H9 (cell line): ENCODE measurements around the gene RNF141. TPM values are rescaled to one million over a fixed set of nuclear protein-coding genes. Genes with fewer than 3 reads are reported as not detected.

Experiments
- DNase-seq: peaks from one replicate; pipeline ENCODE4 v3.0.0-alpha.2; 2017
- H2AFZ ChIP-seq: one replicate; pipeline ENCODE4 v1.6.1; 2013; ENCODE audit warnings: mild to moderate bottlenecking, low read length, control low read depth, moderate library complexity
- H2AK5ac ChIP-seq: 2 replicates; pipeline ENCODE4 v1.6.1; 2013; ENCODE audit warnings: low read length, control low read depth, mixed read lengths; ENCODE audit not compliant: insufficient read length
- H2BK120ac ChIP-seq: one replicate; pipeline ENCODE4 v1.6.1; 2013; ENCODE audit warnings: low read depth, mild to moderate bottlenecking, low read length, control low read depth, inconsistent platforms; ENCODE audit not compliant: poor library complexity, severe bottlenecking
- H2BK12ac ChIP-seq: 2 replicates; pipeline ENCODE4 v1.6.1; 2013; ENCODE audit warnings: low read length, control low read depth, mixed read lengths, low read depth; ENCODE audit not compliant: insufficient read length
- H2BK15ac ChIP-seq: 2 replicates; pipeline ENCODE4 v1.6.1; 2013; ENCODE audit warnings: low read depth, low read length, control low read depth
- H2BK20ac ChIP-seq: one replicate; pipeline ENCODE4 v1.6.1; 2013; ENCODE audit warnings: low read depth, mild to moderate bottlenecking, low read length, control low read depth, inconsistent platforms; ENCODE audit not compliant: poor library complexity, severe bottlenecking
- H2BK5ac ChIP-seq: 2 replicates; pipeline ENCODE4 v1.6.1; 2013; ENCODE audit warnings: low read length, control low read depth, mixed read lengths; ENCODE audit not compliant: insufficient read length
- H3K14ac ChIP-seq: 2 replicates; pipeline ENCODE4 v1.6.1; 2013; ENCODE audit warnings: low read length, control low read depth; ENCODE audit not compliant: insufficient read depth
- H3K18ac ChIP-seq: 2 replicates; pipeline ENCODE4 v1.6.1; 2013; ENCODE audit warnings: low read depth, mild to moderate bottlenecking, mixed read lengths, low read length, control low read depth; ENCODE audit not compliant: insufficient read length
- H3K23ac ChIP-seq: 2 replicates; pipeline ENCODE4 v1.6.1; 2013; ENCODE audit warnings: low read length, control low read depth, mixed read lengths, low read depth; ENCODE audit not compliant: insufficient read length
- H3K23me2 ChIP-seq: 2 replicates; pipeline ENCODE4 v1.6.1; 2013; ENCODE audit warnings: low read depth, mild to moderate bottlenecking, mixed read lengths, low read length, control low read depth; ENCODE audit not compliant: insufficient read length, poor library complexity, severe bottlenecking
- H3K27ac ChIP-seq: 2 replicates; pipeline ENCODE4 v1.5.1; 2013; ENCODE audit warnings: low read length, control low read depth, mixed read lengths, low read depth; ENCODE audit not compliant: insufficient read length
- H3K27me3 ChIP-seq: 2 replicates; pipeline ENCODE4 v1.6.1; 2013; ENCODE audit warnings: low read length, control low read depth, inconsistent platforms; ENCODE audit not compliant: insufficient read depth
- H3K4ac ChIP-seq: 2 replicates; pipeline ENCODE4 v1.6.1; 2013; ENCODE audit warnings: low read depth, mild to moderate bottlenecking, control low read depth, inconsistent platforms, low read length, moderate library complexity
- H3K4me1 ChIP-seq: 2 replicates; pipeline ENCODE4 v1.6.1; 2013; ENCODE audit warnings: low read length, control low read depth, inconsistent platforms; ENCODE audit not compliant: insufficient read depth
- H3K4me2 ChIP-seq: 2 replicates; pipeline ENCODE4 v1.6.1; 2013; ENCODE audit warnings: low read length, control low read depth, mixed read lengths; ENCODE audit not compliant: insufficient read length, insufficient read depth
- H3K56ac ChIP-seq: 2 replicates; pipeline ENCODE4 v1.6.1; 2013; ENCODE audit warnings: low read depth, mild to moderate bottlenecking, mixed read lengths, low read length, control low read depth; ENCODE audit not compliant: insufficient read length
- H3K79me1 ChIP-seq: 2 replicates; pipeline ENCODE4 v1.6.1; 2013; ENCODE audit warnings: low read depth, mild to moderate bottlenecking, moderate library complexity, low read length, control low read depth, inconsistent platforms; ENCODE audit not compliant: insufficient read depth, poor library complexity, severe bottlenecking
- H3K79me2 ChIP-seq: 2 replicates; pipeline ENCODE4 v1.6.1; 2013; ENCODE audit warnings: low read length, control low read depth, inconsistent platforms; ENCODE audit not compliant: insufficient read depth
- H3K9ac ChIP-seq: 2 replicates; pipeline ENCODE4 v1.6.1; 2013; ENCODE audit warnings: low read length, control low read depth, mixed read lengths; ENCODE audit not compliant: insufficient read length; ENCODE audit errors: extremely low read depth
- H3K9me3 ChIP-seq: one replicate; pipeline ENCODE4 v1.6.1; 2013; ENCODE audit warnings: low read depth, low read length, inconsistent platforms; ENCODE audit not compliant: control insufficient read depth
- H3T11ph ChIP-seq: one replicate; pipeline ENCODE4 v1.6.1; 2013; ENCODE audit warnings: mild to moderate bottlenecking, low read length, control low read depth, inconsistent platforms
- H4K20me1 ChIP-seq: one replicate; pipeline ENCODE4 v1.6.1; 2013; ENCODE audit not compliant: control insufficient read depth, insufficient read length, insufficient read depth
- H4K5ac ChIP-seq: 2 replicates; pipeline ENCODE4 v1.6.1; 2013; ENCODE audit warnings: low read depth, mild to moderate bottlenecking, mixed read lengths, low read length, control low read depth; ENCODE audit not compliant: insufficient read length
- H4K8ac ChIP-seq: replicated peaks from 2 replicates; pipeline ENCODE4 v1.6.1; 2013; ENCODE audit warnings: low read length, control low read depth, mixed read lengths, low read depth; ENCODE audit not compliant: insufficient read length
- H4K91ac ChIP-seq: 2 replicates; pipeline ENCODE4 v1.6.1; 2013; ENCODE audit warnings: low read depth, mild to moderate bottlenecking, moderate library complexity, mixed read lengths, low read length, control low read depth; ENCODE audit not compliant: insufficient read length
- H3K27ac Mint-ChIP-seq, 3 experiments: 2 replicates in 2 of 3; 3 replicates in 1 of 3; pipeline ENCODE4 v1.8.0; 2020 to 2021; ENCODE audit warnings: mixed read lengths in 3 of 3, mild to moderate bottlenecking in 1 of 3, moderate library complexity in 1 of 3
- H3K27me3 Mint-ChIP-seq: 2 replicates; pipeline ENCODE4 v1.8.0; 2021; ENCODE audit warnings: low read depth, mild to moderate bottlenecking, moderate library complexity, mixed read lengths
- H3K36me3 Mint-ChIP-seq, 3 experiments: 2 replicates in 2 of 3; 3 replicates in 1 of 3; pipeline ENCODE4 v1.8.0; 2020 to 2021; ENCODE audit warnings: low read depth in 3 of 3, mixed read lengths in 3 of 3; ENCODE audit not compliant: insufficient read depth in 1 of 3
- H3K4me1 Mint-ChIP-seq, 2 experiments: 2 replicates each; pipeline ENCODE4 v1.8.0; 2020; ENCODE audit warnings: mixed read lengths in 2 of 2
- H3K4me3 Mint-ChIP-seq, 2 experiments: 2 replicates in 1 of 2; 3 replicates in 1 of 2; pipeline ENCODE4 v1.8.0; 2020 to 2021; ENCODE audit warnings: mild to moderate bottlenecking in 2 of 2, mixed read lengths in 2 of 2, moderate library complexity in 1 of 2
- H3K9me3 Mint-ChIP-seq, 2 experiments: 2 replicates in 1 of 2; 3 replicates in 1 of 2; pipeline ENCODE4 v1.8.0; 2020; ENCODE audit warnings: mild to moderate bottlenecking in 2 of 2, mixed read lengths in 2 of 2, moderate library complexity in 1 of 2
- WGBS: extraction: QIAGEN DNeasy Blood & Tissue Kit; methylation state at CpG from one replicate; pipeline ENCODE4 v1.1.7; 2013; ENCODE audit warnings: missing lambda C conversion rate, low lambda C conversion rate, mixed read lengths; ENCODE audit not compliant: insufficient read length; ENCODE audit errors: extremely low coverage; 5-methylcytosine and 5-hydroxymethylcytosine counted together
- total RNA-seq: library from RNA; stranded (reverse); gene quantifications from 2 replicates; pipeline ENCODE4 v1.2.1, GENCODE V29; 2021
- TF ChIP-seq, protein P1 (sequence below): fragments of 200-600 bp; sonication (generic); conservative IDR thresholded peaks from 3 replicates; pipeline ENCODE4 v1.8.0; 2021; ENCODE audit warnings: antibody characterized with exemption, mild to moderate bottlenecking

RNF141 gene
- total RNA-seq, 1 experiment from 2014 or later, result 24.7 TPM

DNA sequence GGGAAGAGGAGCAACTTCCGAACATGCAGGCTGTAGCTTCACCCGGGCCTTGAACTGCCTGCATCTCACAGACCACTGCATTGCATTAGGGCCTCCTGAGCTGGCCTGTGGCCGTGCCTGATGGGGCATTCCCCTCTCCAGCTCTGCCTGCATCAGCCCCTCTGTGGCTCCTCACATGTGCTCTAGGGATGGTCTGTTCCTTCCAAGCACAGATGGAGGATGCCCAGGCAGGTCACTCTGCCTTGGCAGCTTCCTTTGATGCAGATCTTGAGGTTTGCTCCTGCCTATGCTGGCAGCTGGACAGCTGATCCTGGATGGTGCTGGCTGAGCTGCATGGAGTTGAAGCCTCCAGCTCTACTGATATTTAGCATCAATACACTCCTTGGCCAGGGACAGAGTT is 57.4 kb downstream of the RNF141 start:
- H2BK5ac ChIP-seq, result no peak overlapping the region
- no peaks in the 10 kb centered on the region for H3K79me2 ChIP-seq
- WGBS, result no CpG with 5 or more reads among the region's 3 CpGs
- no peak overlapping the region for H3K14ac ChIP-seq
- no peak overlapping the region for H3K27ac ChIP-seq
- Mint-ChIP-seq H3K4me3 (no peak overlapping the region), H3K36me3 (no peaks in the 10 kb centered on the region), H3K27me3 (no peaks in the 10 kb centered on the region), H3K4me1 (peaks cover 5 to 8% of the 10 kb centered on the region in 2 experiments), H3K9me3 (no peaks in the 10 kb centered on the region), H3K27ac (no peak overlapping the region; a peak in 1 of 7 replicates)
- no peaks in the 10 kb centered on the region for H3K27me3 ChIP-seq
- H3K23me2 ChIP-seq, result no peaks in the 10 kb centered on the region
- no peak overlapping the region for H2BK12ac ChIP-seq
- DNase-seq, result peak; percentile 14
- no peak overlapping the region for H2AFZ ChIP-seq
- no peak overlapping the region for H3K18ac ChIP-seq
- no peak overlapping the region for H2BK15ac ChIP-seq
- H3K56ac ChIP-seq, result no peak overlapping the region
- H4K8ac ChIP-seq, result no peak overlapping the region
- H3K4me1 ChIP-seq, result peaks cover 3% of the 10 kb centered on the region; the same call in 1 of the 2 replicates
- H3K4me2 ChIP-seq, result no peak overlapping the region
- no peak overlapping the region for H3K9ac ChIP-seq
- H2BK20ac ChIP-seq, result no peak overlapping the region
- no peak overlapping the region for H3K23ac ChIP-seq
- no peaks in the 10 kb centered on the region for H3K79me1 ChIP-seq
- H4K5ac ChIP-seq, result no peak overlapping the region
- no peaks in the 10 kb centered on the region for H4K20me1 ChIP-seq
- no peak overlapping the region for H3K4ac ChIP-seq
- no peak overlapping the region for H2AK5ac ChIP-seq
- no peaks in the 10 kb centered on the region for H3K9me3 ChIP-seq
- TF ChIP-seq, protein P1, sequence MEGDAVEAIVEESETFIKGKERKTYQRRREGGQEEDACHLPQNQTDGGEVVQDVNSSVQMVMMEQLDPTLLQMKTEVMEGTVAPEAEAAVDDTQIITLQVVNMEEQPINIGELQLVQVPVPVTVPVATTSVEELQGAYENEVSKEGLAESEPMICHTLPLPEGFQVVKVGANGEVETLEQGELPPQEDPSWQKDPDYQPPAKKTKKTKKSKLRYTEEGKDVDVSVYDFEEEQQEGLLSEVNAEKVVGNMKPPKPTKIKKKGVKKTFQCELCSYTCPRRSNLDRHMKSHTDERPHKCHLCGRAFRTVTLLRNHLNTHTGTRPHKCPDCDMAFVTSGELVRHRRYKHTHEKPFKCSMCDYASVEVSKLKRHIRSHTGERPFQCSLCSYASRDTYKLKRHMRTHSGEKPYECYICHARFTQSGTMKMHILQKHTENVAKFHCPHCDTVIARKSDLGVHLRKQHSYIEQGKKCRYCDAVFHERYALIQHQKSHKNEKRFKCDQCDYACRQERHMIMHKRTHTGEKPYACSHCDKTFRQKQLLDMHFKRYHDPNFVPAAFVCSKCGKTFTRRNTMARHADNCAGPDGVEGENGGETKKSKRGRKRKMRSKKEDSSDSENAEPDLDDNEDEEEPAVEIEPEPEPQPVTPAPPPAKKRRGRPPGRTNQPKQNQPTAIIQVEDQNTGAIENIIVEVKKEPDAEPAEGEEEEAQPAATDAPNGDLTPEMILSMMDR, result no peak
- H2BK120ac ChIP-seq, result no peak overlapping the region
- no peak overlapping the region for H4K91ac ChIP-seq
- no peak overlapping the region for H3T11ph ChIP-seq
